Amygdala (tissue), 56 donors: ENCODE measurements around the gene WIPF1.

Experiments used
- DNase-seq, 56 donors: peaks; one replicate each; lab custom pipeline; 2025; lab: John Stamatoyannopoulos, UW

WIPF1 gene

GRCh38 chr2:174600349-174600748 lies 2.7 kb upstream of the WIPF1 start:
- no peak for DNase-seq

GRCh38 chr2:174599310-174599921 lies 1.8 kb upstream of the WIPF1 start:
- DNase-seq, result no peak

GRCh38 chr2:174597009-174597344 lies 627 bp downstream of the WIPF1 start:
- DNase-seq, result no peak

DNA sequence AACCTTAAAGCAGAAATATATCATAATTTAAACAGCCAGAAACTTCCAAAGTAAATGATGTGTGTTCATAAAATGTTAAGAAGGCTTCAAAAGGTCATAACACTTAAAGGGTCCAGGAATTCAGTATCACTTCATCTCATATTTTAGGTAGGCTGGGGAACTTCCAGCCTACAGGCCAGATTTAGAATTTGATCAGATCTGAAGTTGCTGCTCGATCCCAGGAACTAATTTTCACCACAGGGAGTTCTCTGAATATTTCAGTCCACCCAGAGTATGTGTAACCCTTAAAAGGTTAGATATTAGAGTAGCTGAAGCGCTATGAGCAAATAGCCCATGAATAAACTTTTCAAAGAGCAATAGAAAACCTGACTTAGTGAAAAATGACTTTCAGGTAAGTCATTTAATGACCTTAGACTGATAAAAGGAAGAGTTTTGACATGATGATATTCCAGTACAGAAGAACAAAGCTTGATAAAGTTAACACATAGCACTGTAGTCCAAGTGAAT lies 1.7 kb downstream of the WIPF1 start:
- DNase-seq, result no peak

- DNase-seq, result no peak
These were observed 2.3 kb downstream of the WIPF1 start for GRCh38 chr2:174595116-174595809.

- DNase-seq, result no peak
These were observed 3.1 kb downstream of the WIPF1 start for GRCh38 chr2:174594456-174594855.

DNA sequence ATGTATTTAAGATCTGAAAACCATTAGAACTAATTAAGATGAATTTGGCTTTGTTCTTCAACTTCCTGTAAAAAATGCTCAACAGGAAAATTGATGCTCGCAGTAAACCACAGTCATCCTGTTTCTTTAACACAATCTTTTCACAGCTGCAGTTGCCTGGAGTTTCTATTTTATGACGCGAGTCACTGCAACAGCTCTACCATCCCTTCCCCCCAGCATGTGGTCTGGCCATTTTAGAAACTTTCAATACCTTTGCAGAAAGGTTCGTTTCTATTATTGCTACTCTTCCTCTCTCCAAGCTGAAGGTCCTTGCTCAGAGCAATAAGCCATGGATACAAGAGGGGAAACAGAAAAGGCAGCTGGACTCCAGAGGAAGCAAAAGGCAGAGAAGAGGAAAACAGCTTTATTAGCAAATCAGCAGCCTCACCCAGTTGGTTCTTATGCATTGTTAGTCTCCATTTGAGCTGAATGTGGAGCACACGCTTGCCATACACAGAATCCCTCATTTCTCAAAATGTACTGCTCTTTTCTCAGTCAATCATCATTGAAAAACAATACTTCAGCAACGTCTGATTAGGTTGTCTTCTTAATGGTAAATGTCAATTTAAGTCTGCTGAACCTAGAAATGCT lies 3.9 kb downstream of the WIPF1 start:
- DNase-seq, result peak in 4 of 56 donors; percentile 22 to 34 (median 25)

GRCh38 chr2:174593041-174593440 lies 4.6 kb downstream of the WIPF1 start:
- no peak for DNase-seq

GRCh38 chr2:174591740-174592139 lies 5.9 kb downstream of the WIPF1 start:
- no peak for DNase-seq

GRCh38 chr2:174590928-174591648 lies 6.5 kb downstream of the WIPF1 start:
- no peak for DNase-seq

- DNase-seq, result no peak
These were observed 7.3 kb downstream of the WIPF1 start for GRCh38 chr2:174590346-174590745.

DNA sequence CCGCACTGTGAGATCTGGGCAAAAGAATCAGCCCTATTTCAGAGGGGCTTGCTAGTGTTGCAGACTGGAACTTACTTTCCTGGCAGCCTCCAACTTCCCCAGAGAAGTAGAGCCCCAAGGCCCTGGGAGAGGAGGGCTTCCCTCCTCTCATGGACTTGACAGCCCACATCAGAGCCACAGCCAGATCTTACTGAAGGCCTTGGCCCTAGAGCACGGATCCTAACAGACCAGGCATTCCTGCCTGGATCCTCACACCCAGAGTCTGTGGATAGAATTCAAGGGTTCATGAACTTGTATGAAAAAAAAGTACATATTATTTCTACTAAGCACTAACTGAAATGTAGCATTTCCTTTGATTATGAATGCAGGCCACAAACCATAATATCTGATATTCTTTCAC lies 8.3 kb downstream of the WIPF1 start:
- no peak for DNase-seq

- DNase-seq, result no peak
These were observed 9.1 kb downstream of the WIPF1 start for GRCh38 chr2:174588463-174588862.

GRCh38 chr2:174587579-174587978 lies 10.0 kb downstream of the WIPF1 start:
- DNase-seq, result no peak

GRCh38 chr2:174586418-174587295 lies 10.9 kb downstream of the WIPF1 start:
- DNase-seq, result no peak

DNA sequence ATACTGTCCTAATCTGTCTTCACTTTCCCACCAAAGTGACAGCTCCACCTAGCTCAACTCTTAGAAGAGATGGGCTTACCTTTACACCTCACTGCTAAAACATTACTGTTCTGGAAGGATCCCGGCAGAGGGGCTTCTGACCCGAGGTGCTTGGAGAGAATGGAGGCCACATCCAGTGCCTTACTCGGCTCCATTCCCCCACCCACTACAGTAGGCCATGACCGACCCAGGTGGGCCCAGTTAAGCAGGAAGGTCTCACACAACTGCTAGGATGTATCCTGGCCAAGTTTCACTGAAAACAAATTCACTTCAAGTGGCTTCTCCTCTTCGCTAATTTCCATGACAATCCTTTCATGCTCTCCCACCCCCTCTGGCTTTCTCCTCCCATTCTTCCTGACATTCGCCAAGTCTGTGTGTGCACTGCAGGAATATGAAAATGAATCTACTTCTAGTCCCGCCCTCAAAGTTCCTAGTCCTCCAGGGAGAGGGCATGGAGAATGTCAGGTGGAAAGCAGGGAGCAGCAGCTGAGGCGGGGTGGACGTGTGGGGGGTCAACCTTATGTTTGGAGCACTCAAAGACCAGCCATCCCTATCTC lies 11.8 kb downstream of the WIPF1 start:
- no peak for DNase-seq

GRCh38 chr2:174585146-174585545 lies 12.5 kb downstream of the WIPF1 start:
- DNase-seq, result no peak

DNA sequence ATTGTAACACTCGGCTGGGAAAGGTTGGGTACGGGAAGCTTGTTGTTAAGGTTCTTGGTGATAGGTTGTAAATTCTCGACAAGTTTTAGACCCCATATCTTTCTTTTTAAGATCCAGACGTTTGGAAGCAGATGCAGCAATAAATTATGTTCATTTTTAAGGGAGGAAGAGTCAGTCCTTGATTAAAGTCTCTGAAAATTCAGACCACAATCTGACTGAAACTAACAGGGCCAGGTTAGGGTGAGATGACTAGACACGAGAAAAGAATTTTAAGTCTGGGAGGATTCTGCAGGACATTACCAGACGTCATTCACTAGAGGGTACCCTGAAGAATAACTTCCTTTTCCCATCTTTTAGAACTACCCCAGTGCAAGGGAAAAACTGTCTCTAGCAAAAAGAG lies 16.1 kb downstream of the WIPF1 start:
- DNase-seq, result no peak

GRCh38 chr2:174580951-174581350 lies 16.7 kb downstream of the WIPF1 start:
- peak in 14 of 56 donors; percentile 8 to 70 (median 30) for DNase-seq
